Measurements from ENCODE around the gene PRRT4. TPM values are rescaled to one million over a fixed set of nuclear protein-coding genes. Genes with fewer than 3 reads are reported as not detected.
A peak's percentile ranks its signal among the peaks of the same experiment; 100 is the strongest.

Gene PRRT4
- 1 to 10 TPM; 2.2 to 3.7 TPM for total RNA-seq

DNA sequence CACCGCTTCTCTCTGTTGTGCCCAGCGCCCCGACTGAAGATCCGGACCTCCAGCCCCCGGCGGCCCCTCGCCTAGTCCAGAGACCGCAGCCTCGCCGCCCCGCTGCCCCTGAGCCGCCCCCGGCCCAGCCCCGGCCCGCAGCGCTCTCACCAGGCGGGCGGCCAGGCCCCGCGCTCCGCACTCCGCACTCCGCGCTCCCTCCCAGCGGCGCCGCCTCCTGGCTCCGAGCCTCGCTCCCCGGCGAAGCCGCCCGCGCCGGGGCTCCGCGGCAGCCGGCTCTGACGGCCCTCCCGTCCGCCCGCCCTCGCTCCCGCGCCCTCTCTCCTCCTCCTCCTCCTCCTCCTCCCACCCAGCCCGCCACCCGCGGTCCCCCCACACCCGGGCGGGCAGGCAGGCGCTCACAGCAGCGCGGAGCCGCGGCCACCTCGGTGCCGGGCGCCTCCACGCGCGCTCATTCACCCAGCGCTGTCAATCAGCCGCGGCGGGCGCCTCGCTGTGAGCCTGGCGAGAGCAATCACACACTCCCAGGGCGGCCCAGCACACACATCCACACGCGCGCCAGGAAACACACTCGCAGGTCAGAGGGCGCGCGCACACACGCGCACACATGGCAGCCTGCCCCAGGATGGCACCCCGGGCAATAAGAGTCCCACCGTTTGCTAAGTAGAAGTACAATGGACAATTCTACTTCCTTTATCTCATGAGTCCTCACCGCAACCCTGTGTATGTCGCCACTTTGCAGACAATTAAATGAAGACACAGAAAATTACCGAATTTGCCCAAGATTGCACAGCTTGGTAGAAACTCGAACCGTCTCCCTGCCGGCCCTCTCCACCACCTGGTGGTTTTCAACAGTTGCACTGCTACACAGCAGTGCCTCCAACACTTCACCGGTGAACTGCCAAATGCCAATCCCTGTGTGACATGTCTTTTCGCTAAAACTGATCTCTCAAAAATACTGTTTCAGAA is at the start of gene PRRT4:
PRRT4 (minus strand) TSS at position 280 of the 969 bp plus-strand sequence.
- H3K4me1 ChIP-seq (ENCODE audit: control insufficient read depth in 1 of 2, low read depth in 2 of 2), result peaks cover 7 to 20% of the 10 kb centered on the region in 2 donors
- no peaks in the 10 kb centered on the region for H3K27me3 ChIP-seq (replicated peaks; ENCODE audit: insufficient read depth)
- DNase-seq (ENCODE audit: low spot score), result no peak
- peak within 1 kb of the TSS; percentile 79 for H3K4me3 ChIP-seq
- ATAC-seq (ENCODE audit: insufficient number of reproducible peaks, low FRiP score, low read depth), result no peak
- H3K36me3 ChIP-seq, result no peaks in the 10 kb centered on the region
- H3K9me3 ChIP-seq, result no peaks in the 10 kb centered on the region
- H3K27ac ChIP-seq, result no peak within 1 kb of the TSS
- TF ChIP-seq, protein P1, sequence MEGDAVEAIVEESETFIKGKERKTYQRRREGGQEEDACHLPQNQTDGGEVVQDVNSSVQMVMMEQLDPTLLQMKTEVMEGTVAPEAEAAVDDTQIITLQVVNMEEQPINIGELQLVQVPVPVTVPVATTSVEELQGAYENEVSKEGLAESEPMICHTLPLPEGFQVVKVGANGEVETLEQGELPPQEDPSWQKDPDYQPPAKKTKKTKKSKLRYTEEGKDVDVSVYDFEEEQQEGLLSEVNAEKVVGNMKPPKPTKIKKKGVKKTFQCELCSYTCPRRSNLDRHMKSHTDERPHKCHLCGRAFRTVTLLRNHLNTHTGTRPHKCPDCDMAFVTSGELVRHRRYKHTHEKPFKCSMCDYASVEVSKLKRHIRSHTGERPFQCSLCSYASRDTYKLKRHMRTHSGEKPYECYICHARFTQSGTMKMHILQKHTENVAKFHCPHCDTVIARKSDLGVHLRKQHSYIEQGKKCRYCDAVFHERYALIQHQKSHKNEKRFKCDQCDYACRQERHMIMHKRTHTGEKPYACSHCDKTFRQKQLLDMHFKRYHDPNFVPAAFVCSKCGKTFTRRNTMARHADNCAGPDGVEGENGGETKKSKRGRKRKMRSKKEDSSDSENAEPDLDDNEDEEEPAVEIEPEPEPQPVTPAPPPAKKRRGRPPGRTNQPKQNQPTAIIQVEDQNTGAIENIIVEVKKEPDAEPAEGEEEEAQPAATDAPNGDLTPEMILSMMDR (IDR thresholded peaks at IDR 0.05), result no peak

DNA sequence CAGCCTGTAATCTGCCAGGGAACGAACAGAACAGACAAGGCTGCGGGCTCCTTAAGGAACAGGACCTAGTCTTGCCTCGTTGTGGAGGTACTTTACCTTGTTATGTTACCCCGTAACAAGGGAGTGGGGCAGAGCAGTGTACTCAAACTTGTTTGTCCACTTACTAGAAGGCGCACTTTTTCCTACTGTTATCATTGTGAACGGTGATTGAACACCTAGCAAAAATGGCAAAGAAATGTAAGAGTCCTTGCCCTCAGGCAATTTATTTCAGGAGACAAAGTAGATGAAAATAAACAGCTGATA is 48.9 kb upstream of the PRRT4 start:
- no peaks in the 10 kb centered on the region for H3K9me3 ChIP-seq
- no peaks in the 10 kb centered on the region for H3K36me3 ChIP-seq
- no peaks in the 10 kb centered on the region for H3K27me3 ChIP-seq (replicated peaks; ENCODE audit: insufficient read depth)
- H3K4me1 ChIP-seq (ENCODE audit: control insufficient read depth in 1 of 2, low read depth in 2 of 2), result peaks cover 16 to 24% of the 10 kb centered on the region in 2 donors
- TF ChIP-seq, protein P1 (IDR thresholded peaks at IDR 0.05), result no peak
- peak overlapping the region; percentile 90 to 92 for H3K27ac ChIP-seq
- DNase-seq (ENCODE audit: low spot score) (no peak), ATAC-seq (ENCODE audit: insufficient number of reproducible peaks, low FRiP score, low read depth) (no peak)
- H3K4me3 ChIP-seq, result peak overlapping the region; percentile 87

GRCh38 chr7:128409596-128410450 is 48.3 kb upstream of the PRRT4 start, which contains the start of gene IMPDH1:
IMPDH1 (minus strand) TSS chr7:128409982; CDS start chr7:128409901, 81 bp downstream.
- Histone ChIP-seq H3K4me3 (peak within 1 kb of the TSS; percentile 87), H3K27ac (peak within 1 kb of the TSS; percentile 90 to 92), H3K9me3 (no peaks in the 10 kb centered on the region), H3K36me3 (no peaks in the 10 kb centered on the region), H3K4me1 (ENCODE audit: control insufficient read depth in 1 of 2, low read depth in 2 of 2) (peaks cover 21 to 29% of the 10 kb centered on the region in 2 donors), H3K27me3 (replicated peaks; ENCODE audit: insufficient read depth) (no peaks in the 10 kb centered on the region)
- TF ChIP-seq, protein P1 (IDR thresholded peaks at IDR 0.05), result no peak
- ATAC-seq (ENCODE audit: insufficient number of reproducible peaks, low FRiP score, low read depth), result peak; percentile 64
- DNase-seq (ENCODE audit: low spot score), result peak; percentile 59

DNA sequence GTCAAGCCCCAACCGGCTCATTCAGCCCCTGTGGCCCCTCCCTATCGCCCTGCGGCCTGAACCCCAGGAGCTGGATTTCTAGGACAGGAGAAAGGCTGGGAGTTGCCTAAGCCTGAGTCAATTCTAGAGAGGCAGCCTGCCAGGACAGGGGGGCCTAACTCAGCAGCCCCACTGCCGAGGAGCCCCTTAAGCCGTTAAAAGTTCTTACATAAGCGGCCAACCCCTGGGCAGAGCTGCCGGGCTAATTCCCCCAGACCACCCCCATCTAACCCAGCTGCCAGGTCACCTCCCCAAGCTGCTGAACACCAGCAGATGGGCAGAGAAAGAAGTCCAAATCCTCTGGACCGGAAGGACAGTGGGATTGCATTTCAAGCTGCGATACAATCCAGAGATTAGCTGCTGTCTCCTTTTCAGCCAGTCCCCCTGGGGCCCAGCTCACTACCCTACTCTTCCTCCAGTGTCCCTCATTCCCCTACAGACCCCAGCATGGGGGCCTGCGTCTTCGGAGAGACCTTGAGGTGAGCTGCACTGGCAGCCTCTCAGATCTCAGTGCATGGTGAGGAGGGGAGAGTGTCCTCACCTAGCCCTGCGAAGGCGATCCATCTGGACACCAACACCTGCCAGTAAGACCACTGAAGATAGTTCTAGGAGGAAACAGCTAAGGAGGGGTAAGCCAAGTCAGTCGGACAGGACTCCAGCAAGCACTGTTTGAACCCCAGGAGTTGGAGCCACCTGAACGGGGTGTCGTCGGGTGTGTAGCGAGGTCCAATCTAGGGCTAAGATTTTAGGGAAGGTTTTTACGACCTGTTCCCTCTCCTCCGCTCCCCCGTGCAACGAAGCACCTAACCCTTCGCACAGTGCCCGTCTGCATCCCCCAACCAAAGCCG is 47.5 kb upstream of the PRRT4 start:
- no peaks in the 10 kb centered on the region for H3K36me3 ChIP-seq
- TF ChIP-seq, protein P1 (IDR thresholded peaks at IDR 0.05), result no peak
- H3K4me3 ChIP-seq, result peak overlapping the region; percentile 87
- H3K27ac ChIP-seq, result peak overlapping the region; percentile 90 to 92
- ATAC-seq (ENCODE audit: insufficient number of reproducible peaks, low FRiP score, low read depth) (no peak), DNase-seq (ENCODE audit: low spot score) (no peak)
- peaks cover 26 to 38% of the 10 kb centered on the region in 2 donors for H3K4me1 ChIP-seq (ENCODE audit: control insufficient read depth in 1 of 2, low read depth in 2 of 2)
- H3K9me3 ChIP-seq, result no peaks in the 10 kb centered on the region
- H3K27me3 ChIP-seq (replicated peaks; ENCODE audit: insufficient read depth), result no peaks in the 10 kb centered on the region

Data from thoracic aorta (tissue), 2 donors.